NCI-H2196 (cell line): ENCODE data around the gene A4GNT.
"Not testable (repeated sequence)": the region's sequence is repeated elsewhere in the genome, so short reads cannot be mapped to it uniquely, and the experiment has no call there.

Source experiments
- DNase-seq: peaks from one replicate; lab custom pipeline; 2025; ENCODE audit not compliant: unreplicated experiment; lab: John Stamatoyannopoulos, UW

A4GNT gene

GRCh38 chr3:138119423-138119766 lies 12.8 kb downstream of the A4GNT start:
- DNase-seq: no peak

- DNase-seq: peak; percentile 79
Measured at GRCh38 chr3:138118612-138119422, 13.4 kb downstream of the A4GNT start.

GRCh38 chr3:138114988-138115971 lies 16.9 kb downstream of the A4GNT start, which contains the start of gene DZIP1L:
Gene DZIP1L, minus strand, starts transcription at chr3:138115608. Its CDS starts 11,637 bp downstream, at chr3:138103971.
- peak; percentile 56 for DNase-seq

GRCh38 chr3:138114431-138114918 lies 17.7 kb downstream of the A4GNT start:
- no peak for DNase-seq

GRCh38 chr3:138113326-138113725 lies 18.9 kb downstream of the A4GNT start:
- DNase-seq: peak; percentile 26

- no peak for DNase-seq
Measured at GRCh38 chr3:138112362-138112761, 19.8 kb downstream of the A4GNT start.

- no peak for DNase-seq
Measured at GRCh38 chr3:138105598-138105997, 26.6 kb downstream of the A4GNT start.

GRCh38 chr3:138103466-138103865 lies 28.7 kb downstream of the A4GNT start:
- DNase-seq: no peak

GRCh38 chr3:138101351-138101940 lies 30.7 kb downstream of the A4GNT start:
- DNase-seq: not testable (repeated sequence)

- no peak for DNase-seq
Measured at GRCh38 chr3:138099417-138099816, 32.8 kb downstream of the A4GNT start.

GRCh38 chr3:138097192-138098172 lies 34.7 kb downstream of the A4GNT start:
- no peak for DNase-seq

- no peak for DNase-seq
Measured at GRCh38 chr3:138093721-138094120, 38.5 kb downstream of the A4GNT start.

GRCh38 chr3:138092023-138092422 lies 40.2 kb downstream of the A4GNT start:
- no peak for DNase-seq

GRCh38 chr3:138089091-138089490 lies 43.1 kb downstream of the A4GNT start:
- no peak for DNase-seq

GRCh38 chr3:138085745-138086144 lies 46.4 kb downstream of the A4GNT start:
- not testable (repeated sequence) for DNase-seq

- DNase-seq: no peak
Measured at GRCh38 chr3:138084196-138084595, 48.0 kb downstream of the A4GNT start.

GRCh38 chr3:138082992-138083386 lies 49.2 kb downstream of the A4GNT start:
- no peak for DNase-seq

- DNase-seq: peak; percentile 76
Measured at GRCh38 chr3:138082085-138082991, 49.9 kb downstream of the A4GNT start.
